T-helper 2 cell (primary cell): ENCODE measurements around the gene TNP2.

Experiments used
- DNase-seq, 5 experiments: peaks; one replicate each; pipeline versions ENCODE4 v3.0.0 to v3.0.0-alpha.2; 2012 to 2022
- total RNA-seq, 2 donors: gene quantifications; one replicate each; lab custom pipeline; 2026; lab: John Stamatoyannopoulos, UW

Gene TNP2
- total RNA-seq = 0 reads per million in 2 donors

- DNase-seq = no peak
Measured at GRCh38 chr16:11268921-11269375, at the start of gene TNP2. TNP2 (minus strand) TSS chr16:11269325; CDS start chr16:11269262, 63 bp downstream.

- no peak for DNase-seq
Measured at GRCh38 chr16:11318817-11319216, 49.7 kb upstream of the TNP2 start.

- DNase-seq = no peak
Measured at GRCh38 chr16:11316331-11317015, 47.3 kb upstream of the TNP2 start.

GRCh38 chr16:11315510-11315909, 46.4 kb upstream of the TNP2 start:
- DNase-seq = no peak

- DNase-seq = no peak
Measured at GRCh38 chr16:11314309-11314894, 45.3 kb upstream of the TNP2 start.

GRCh38 chr16:11313493-11314308, 44.6 kb upstream of the TNP2 start:
- no peak for DNase-seq

GRCh38 chr16:11312718-11313492, 43.8 kb upstream of the TNP2 start:
- DNase-seq = peak in 1 of 5 experiments; percentile 53

- DNase-seq = peak in 2 of 5 experiments; percentile 38 to 85
Measured at GRCh38 chr16:11310997-11311561, 42.0 kb upstream of the TNP2 start.

GRCh38 chr16:11310634-11310977, 41.5 kb upstream of the TNP2 start:
- DNase-seq = no peak

GRCh38 chr16:11309895-11310633, 40.9 kb upstream of the TNP2 start:
- DNase-seq = no peak

- no peak for DNase-seq
Measured at GRCh38 chr16:11308493-11309283, 39.6 kb upstream of the TNP2 start.

- no peak for DNase-seq
Measured at GRCh38 chr16:11307639-11308492, 38.7 kb upstream of the TNP2 start.

- peak in 1 of 5 experiments; percentile 19 for DNase-seq
Measured at GRCh38 chr16:11306997-11307638, 38.0 kb upstream of the TNP2 start.

GRCh38 chr16:11306381-11306780, 37.3 kb upstream of the TNP2 start:
- DNase-seq = no peak

GRCh38 chr16:11303405-11304138, 34.4 kb upstream of the TNP2 start:
- no peak for DNase-seq

- DNase-seq = no peak
Measured at GRCh38 chr16:11302977-11303376, 33.9 kb upstream of the TNP2 start.

- DNase-seq = no peak
Measured at GRCh38 chr16:11301645-11302501, 32.7 kb upstream of the TNP2 start.

- DNase-seq = no peak
Measured at GRCh38 chr16:11300560-11300892, 31.4 kb upstream of the TNP2 start.
